Endothelial cell of hepatic sinusoid (primary cell): Measurements from ENCODE around the gene CCN6.
"Not testable (repeated sequence)": the region's sequence is repeated elsewhere in the genome, so short reads cannot be mapped to it uniquely, and the experiment has no call there.

Source experiments
- in situ Hi-C: cut with HindIII; loops from 2 replicates; pipeline ENCODE4 v1.10.0; 2017; ENCODE audit warnings: low sequenced_read_pairs

CCN6 gene

GRCh38 chr6:112029045-112029822, 24.7 kb upstream of the CCN6 start:
- in situ Hi-C loops, result no loop called here

GRCh38 chr6:112030206-112030960, 23.5 kb upstream of the CCN6 start:
- in situ Hi-C loops, result loop anchor here (5.0 kb wide), 1 partner anchor 38 kb away; no protein-coding TSS in a partner anchor

- in situ Hi-C loops, result loop anchor here (5.0 kb wide), 1 partner anchor 39 kb away; no protein-coding TSS in a partner anchor
Observed at GRCh38 chr6:112030961-112031660, 22.8 kb upstream of the CCN6 start.

- in situ Hi-C loops, result loop anchor here (5.0 kb wide), 1 partner anchor 40 kb away; no protein-coding TSS in a partner anchor
Observed at GRCh38 chr6:112031960-112032359, 21.9 kb upstream of the CCN6 start.

GRCh38 chr6:112032728-112033127, 21.2 kb upstream of the CCN6 start:
- in situ Hi-C loops, result loop anchor here (5.0 kb wide), 1 partner anchor 40 kb away; no protein-coding TSS in a partner anchor

- in situ Hi-C loops, result loop anchor here (5.0 kb wide), 1 partner anchor 42 kb away; no protein-coding TSS in a partner anchor
Observed at GRCh38 chr6:112033791-112034615, 19.9 kb upstream of the CCN6 start.

- in situ Hi-C loops, result loop anchor here (5.0 kb wide), 1 partner anchor 42 kb away; no protein-coding TSS in a partner anchor
Observed at GRCh38 chr6:112034616-112034995, 19.3 kb upstream of the CCN6 start.

- in situ Hi-C loops, result no loop called here
Observed at GRCh38 chr6:112036088-112036637, 17.7 kb upstream of the CCN6 start.

- in situ Hi-C loops, result no loop called here
Observed at GRCh38 chr6:112037783-112038216, 16.1 kb upstream of the CCN6 start.

- in situ Hi-C loops, result no loop called here
Observed at GRCh38 chr6:112038268-112038667, 15.6 kb upstream of the CCN6 start.

- in situ Hi-C loops, result no loop called here
Observed at GRCh38 chr6:112038756-112039430, 15.0 kb upstream of the CCN6 start.

GRCh38 chr6:112039431-112039770, 14.5 kb upstream of the CCN6 start:
- in situ Hi-C loops, result no loop called here

GRCh38 chr6:112040956-112041355, 12.9 kb upstream of the CCN6 start:
- in situ Hi-C loops, result no loop called here

- in situ Hi-C loops, result no loop called here
Observed at GRCh38 chr6:112041535-112041934, 12.4 kb upstream of the CCN6 start.

GRCh38 chr6:112043032-112044007, 10.6 kb upstream of the CCN6 start:
- in situ Hi-C loops, result no loop called here

GRCh38 chr6:112044196-112044595, 9.7 kb upstream of the CCN6 start:
- in situ Hi-C loops, result no loop called here

GRCh38 chr6:112044856-112045255, 9.0 kb upstream of the CCN6 start:
- in situ Hi-C loops, result no loop called here

- in situ Hi-C loops, result not testable (repeated sequence)
Observed at GRCh38 chr6:112047523-112047922, 6.4 kb upstream of the CCN6 start.
